Activated gamma-delta T cell (primary cell): ENCODE results near the gene BARHL1.

Source experiments
- DNase-seq: peaks from one replicate; lab custom pipeline; 2025; lab: John Stamatoyannopoulos, UW

BARHL1 gene

GRCh38 chr9:132615774-132616173 lies 33.4 kb downstream of the BARHL1 start:
- DNase-seq = no peak

DNA sequence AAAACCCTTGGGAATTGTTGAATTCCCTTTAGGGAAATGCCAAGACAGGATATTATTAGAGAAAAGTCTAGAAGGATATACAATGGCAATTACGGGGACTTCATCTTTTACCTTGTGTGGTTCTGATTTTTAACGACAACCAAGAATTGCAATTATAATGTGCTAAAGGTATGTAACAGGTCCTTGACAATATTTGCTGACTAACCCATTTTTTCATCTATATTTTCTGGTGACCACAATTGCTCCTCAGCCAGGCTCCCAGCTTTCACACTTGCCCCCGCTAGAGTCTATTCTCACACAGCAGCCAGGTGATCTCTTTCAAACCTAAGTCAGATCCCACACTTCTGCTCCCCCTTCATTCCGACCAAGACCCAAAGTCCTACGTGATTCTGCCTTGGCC lies 34.3 kb downstream of the BARHL1 start:
- no peak for DNase-seq

DNA sequence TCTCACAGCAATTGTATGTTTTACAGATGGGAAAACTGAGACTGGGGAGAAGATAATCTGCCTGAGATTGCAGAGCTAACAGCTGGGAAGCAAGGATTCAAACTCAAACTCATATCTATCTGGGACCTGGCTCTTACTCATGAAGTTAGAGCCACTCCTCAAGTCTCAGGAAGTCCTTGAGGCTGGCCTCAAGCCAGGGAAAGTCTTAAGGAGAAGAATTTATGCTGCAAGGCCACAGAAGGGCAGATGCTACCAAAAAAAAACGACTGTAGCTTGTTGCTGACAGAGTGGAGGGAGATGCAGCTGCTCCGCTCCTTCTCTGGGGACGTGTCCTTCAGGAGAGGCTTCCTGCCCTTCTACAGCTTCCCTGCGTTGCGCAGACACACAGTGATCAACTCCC lies 39.8 kb downstream of the BARHL1 start:
- DNase-seq = no peak

DNA sequence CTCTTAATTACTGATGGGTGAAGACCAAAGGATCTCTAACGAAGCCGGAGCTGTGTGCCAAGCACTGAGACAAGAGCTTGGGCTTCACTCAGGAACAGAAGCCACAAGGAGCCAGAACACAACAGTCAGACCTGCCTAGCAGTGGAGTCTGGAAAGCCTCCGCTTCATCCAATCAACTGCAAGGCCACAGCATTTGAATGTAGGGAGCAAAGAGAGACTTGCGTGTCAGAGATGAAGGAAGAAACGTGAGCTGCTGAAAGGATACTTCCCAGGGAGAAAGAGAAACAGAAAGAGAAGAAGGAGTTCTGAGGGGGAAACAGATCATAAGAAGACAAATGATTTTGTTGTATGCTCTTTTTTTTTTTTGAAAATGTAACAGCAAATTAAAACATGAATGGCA lies 43.9 kb downstream of the BARHL1 start:
- no peak for DNase-seq

GRCh38 chr9:132627106-132627505 lies 44.7 kb downstream of the BARHL1 start:
- DNase-seq = no peak

- no peak for DNase-seq
These were observed 45.2 kb downstream of the BARHL1 start for GRCh38 chr9:132627594-132627993.

- DNase-seq = no peak
These were observed 46.3 kb downstream of the BARHL1 start for GRCh38 chr9:132628746-132629145.

DNA sequence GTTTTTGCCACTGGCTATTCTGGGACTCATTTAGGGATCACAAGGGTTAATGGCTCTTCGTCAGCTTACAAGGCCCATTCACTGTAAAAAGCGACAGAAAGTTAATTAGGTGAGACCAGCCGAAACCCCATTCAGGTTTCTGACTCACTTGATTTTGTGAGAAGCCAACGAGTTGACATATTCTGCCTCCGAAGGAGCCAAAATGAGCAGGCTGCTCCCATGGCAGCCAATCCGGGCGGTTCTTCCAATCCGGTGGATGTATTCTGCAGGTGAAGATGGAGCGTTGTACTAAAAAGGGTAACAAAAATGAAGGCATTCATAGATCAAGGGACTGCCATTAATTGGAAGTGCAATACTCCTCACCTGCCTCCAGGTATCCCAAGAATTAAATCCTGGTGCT lies 47.7 kb downstream of the BARHL1 start:
- DNase-seq = no peak

DNA sequence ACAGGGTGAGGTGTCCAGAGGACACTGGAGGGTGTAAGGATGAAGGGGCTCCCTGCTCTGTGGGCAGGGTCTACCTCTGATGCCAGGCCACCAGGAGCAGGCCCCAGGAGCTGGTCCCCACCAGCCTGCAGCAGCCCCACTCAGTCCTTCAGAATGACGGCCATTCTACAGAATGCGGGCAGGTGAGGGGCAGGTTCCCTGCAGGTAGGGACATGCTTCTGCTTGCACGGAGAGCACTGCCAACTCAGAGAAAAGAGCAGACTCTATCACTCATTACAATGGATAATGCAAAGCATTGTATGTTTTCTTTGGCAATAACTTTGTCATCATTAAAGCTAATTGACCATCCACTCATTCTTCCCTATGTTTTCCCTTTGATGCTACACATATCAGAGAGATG lies 48.4 kb downstream of the BARHL1 start:
- no peak for DNase-seq

DNA sequence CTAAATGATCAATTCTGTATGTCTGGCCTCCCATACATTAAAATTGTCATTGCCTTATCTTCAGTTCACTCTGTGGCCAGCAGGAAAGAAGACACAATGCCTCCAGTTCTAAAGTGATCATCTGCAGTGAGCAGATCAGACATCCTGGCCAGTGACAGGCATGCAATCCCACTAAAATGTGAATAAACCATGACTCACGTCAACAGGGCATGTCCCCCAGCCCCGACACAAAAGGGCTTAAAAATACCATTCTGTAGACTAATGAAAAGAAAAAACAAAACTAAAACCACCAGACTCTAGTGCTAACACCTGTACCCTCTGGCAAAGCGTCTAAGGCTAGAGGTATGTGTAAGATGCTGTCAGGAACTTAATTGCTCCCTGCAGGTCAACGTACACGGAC lies 48.9 kb downstream of the BARHL1 start:
- no peak for DNase-seq

- DNase-seq = no peak
These were observed 49.3 kb downstream of the BARHL1 start for GRCh38 chr9:132631685-132632084.

DNA sequence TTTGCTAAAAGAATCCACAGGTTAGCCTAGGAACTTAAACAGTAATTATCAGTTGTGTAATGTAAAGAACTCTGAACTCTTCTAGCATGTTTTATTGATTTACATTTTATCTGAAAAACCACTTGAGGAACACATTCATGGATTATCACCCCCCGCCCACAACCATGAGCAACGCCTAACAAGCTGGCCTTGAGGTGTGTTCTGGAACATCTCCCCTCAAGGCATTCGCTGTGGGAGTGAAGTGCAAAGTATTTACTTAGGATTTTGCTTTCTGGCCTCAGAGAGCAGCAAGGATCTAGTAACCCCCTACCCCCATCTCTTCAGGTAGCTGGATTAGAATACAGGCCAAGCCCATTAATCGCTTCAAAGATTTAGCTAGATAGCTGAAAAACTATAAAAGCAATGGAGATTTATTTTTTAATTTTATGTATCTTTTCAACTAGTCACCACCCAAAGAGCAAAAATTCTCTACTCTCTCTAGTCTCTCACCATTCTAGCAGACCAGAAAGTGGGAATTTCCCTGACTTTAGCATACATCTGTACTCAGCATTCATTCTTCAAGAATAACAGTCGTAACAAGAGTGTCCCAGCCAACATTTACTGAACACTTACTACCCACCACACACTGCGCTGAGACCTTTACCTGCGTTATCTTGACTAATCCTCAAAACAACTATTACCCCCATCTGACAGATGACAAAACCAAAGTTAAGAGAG lies 50.2 kb downstream of the BARHL1 start:
- no peak for DNase-seq

DNA sequence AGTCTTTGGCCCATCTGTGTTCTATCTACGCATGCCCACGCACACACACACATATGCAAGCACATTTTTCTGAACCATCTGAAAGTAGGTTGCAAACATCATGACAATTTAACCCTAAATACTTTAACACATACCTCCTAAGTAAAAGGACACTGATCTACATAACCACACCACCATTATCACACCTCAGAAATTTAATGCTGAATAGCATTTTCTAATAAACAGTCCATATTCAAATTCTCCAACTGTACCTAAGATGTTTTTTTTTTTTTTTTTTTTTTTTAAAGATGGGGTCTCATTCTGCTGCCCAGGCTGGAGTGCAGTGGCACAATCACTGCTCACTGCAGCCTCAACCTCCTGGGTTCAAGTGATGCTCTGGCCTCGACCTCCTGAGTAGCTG lies 51.9 kb downstream of the BARHL1 start:
- no peak for DNase-seq

DNA sequence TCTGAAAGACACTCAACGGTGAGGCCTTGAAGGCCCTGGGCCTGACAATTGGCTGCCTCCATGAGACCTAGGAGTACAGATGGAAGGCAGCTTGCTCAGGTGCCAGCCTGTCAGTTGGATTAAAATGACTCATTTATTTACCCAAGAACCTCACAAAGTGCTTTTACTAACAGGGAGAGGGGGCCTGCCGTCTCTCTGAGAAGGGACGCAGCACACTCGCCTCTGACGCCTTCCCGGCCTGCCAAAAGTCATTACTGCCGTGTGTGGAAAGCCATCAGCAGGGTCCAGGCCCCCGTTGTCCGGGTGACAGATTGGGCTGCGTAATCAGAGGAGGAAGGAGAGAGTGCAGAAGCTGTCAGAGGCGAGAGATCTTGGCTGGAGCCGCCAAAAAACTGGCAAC lies 54.9 kb downstream of the BARHL1 start:
- no peak for DNase-seq

- DNase-seq = no peak
These were observed 55.4 kb downstream of the BARHL1 start for GRCh38 chr9:132637801-132638200.

DNA sequence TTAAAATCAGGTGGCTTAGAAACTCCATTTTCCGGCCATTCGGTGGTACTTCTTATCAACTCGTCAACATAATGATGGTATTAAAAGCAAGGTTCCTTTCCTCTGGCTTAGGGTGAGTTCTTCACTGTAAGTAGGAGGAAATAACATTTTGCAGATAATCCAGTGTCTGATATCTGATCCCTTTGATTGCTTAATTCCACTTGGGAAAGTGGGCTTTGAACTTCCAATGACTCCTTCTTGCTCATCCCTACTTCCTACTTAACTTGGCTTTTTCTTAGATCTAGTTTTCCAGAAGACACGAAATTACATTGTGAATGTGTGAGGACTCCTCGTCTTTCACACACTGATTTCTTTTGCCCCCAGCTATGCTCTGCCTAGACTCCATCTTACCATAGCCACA lies 55.8 kb downstream of the BARHL1 start:
- DNase-seq = no peak

DNA sequence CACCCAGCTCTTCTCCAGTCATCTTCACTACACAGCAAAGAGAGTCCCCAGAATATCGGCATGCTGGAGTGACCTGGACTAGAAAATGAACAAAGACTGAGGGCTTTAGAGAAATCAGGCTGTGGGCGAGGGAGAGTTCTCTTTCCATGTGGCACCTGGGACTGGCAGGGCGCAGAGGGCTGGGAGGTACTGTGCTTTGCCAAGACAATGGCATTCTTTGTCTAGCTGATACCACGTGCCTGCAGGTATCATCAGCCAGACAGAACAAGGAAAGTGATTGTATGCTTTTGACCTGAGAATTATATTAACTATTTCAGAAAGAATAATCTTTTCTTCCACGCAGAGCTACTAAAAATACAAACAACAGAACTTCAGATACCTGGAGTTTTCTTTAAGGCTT lies 56.9 kb downstream of the BARHL1 start:
- no peak for DNase-seq
